Activated T-helper 1 cell treated with Interleukin-2 at 50 U/mL for 16 hours (primary cell): Measurements from ENCODE around the gene BTBD6.

ENCODE experiments used
- DNase-seq: peaks from one replicate; pipeline ENCODE4 v3.0.0-alpha.2; 2020; ENCODE audit warnings: low read depth

Gene BTBD6

DNA sequence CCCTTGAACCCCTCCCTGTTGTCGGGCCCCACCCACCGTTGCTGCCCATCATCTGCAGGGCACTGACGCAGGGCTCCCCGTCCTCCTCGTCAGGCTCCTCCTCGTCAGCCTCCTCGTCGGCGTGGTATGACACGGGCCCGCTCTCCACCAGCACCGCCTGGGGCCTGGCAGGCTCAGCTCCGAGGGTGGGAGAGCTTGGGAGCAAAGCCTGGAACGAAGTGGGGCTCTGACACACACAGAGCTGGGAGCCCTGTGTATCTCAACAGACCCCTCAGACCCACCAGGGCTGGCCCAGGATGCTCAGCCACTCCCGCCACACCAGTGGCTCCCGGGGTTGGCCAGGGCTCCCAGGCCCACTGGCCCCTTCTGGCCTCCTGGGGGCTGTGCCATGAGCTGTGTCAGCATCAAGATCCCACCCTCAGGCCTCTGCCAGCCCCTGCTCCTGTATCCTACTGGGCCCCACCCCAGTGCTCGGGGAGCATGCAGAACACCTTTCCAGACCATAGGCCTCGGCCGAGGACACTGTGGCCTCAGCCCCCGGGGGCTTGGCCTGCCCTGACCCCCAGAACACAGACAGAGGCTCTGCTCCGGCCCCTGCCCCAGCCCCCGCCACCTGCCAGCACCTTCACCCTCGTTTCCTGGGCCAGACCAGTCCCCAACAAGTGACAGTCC is 37.1 kb upstream of the BTBD6 start:
- no peak for DNase-seq

- DNase-seq = no peak
Observed at GRCh38 chr14:105211758-105212089, 36.6 kb upstream of the BTBD6 start.

GRCh38 chr14:105212541-105213300 is 35.6 kb upstream of the BTBD6 start:
- no peak for DNase-seq

DNA sequence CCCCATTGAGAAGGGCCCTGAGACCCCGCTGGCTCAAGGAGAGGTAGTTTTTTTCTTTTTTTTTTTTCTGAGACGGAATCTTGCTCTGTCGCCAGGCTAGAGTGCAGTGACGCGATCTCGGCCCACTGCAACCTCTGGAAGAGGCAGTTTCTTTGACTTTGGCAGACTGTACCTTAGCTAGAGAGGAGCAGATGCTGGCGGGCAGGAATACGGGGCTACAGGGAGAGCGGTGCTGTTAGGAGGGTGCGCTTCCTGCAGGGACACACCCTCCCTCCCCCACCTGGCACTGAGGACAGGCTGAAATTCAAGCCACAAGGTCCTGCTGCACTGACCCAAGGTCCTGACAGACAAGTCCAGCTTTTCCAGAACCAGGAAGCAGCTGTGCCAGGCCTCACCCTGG is 35.0 kb upstream of the BTBD6 start:
- DNase-seq = no peak

- no peak for DNase-seq
Observed at GRCh38 chr14:105214324-105214915, 33.9 kb upstream of the BTBD6 start.

DNA sequence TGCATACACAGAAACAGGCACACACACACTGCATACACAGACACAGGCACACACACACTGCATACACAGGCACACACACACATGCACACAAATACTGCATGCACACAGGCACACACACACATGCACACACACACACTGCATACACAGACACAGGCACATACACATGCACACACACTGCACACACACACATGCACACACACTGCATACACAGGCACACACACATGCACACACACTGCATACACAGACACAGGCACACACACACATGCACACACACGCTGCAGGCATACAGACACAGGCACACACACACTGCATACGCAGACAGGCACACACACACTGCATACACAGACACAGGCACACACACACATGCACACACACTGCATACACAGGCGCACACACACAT is 32.7 kb upstream of the BTBD6 start:
- no peak for DNase-seq

- no peak for DNase-seq
Observed at GRCh38 chr14:105216490-105217247, 31.7 kb upstream of the BTBD6 start.

DNA sequence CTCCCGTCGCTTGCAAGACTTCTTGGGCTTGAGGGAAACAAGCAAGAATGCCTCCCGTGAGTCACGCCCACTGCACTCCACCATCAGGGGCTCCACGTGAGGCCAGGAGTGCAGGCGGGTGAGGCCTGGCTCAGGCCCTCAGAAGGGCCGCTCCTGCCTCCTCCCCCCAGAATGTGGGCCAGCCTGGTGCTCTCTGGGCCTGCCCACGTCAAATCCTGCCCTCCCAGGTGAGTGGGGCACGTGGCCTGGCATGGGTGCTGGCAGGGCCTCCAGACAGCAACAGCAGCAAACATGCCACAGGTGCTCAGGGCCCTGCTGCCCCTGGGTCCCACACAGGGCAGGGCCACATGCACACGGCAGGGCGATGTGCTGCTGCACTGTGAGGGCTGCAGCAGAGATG is 30.6 kb upstream of the BTBD6 start:
- DNase-seq = no peak

- DNase-seq = no peak
Observed at GRCh38 chr14:105218611-105219010, 29.7 kb upstream of the BTBD6 start.

DNA sequence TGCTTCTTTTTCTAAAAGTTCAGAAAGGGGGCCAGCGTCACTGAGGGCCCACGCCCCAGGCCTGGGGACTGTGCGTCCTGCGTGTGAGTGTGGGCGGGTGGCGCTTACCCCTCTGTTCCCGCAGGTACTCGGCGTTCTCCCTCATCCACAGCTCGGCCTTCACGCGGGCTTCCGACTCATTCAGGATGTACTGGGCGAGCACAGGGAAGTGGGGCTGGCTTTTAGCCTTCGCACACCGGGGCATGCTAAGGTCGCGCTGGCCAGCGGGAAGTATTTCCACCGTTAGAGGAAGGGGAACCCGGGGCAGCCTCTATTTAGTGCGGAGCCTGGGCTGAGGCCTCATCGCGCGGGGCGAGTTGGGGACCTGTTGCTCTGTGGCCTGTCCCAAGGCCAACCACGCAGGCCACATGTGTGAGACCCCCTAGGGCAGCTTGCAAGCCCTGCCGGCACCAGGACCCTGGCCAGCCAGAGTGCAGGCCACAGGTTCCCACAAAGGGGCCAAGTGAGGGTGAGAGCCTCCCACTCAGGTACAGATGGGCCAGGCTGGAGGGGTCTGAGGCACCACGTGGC is 29.2 kb upstream of the BTBD6 start:
- no peak for DNase-seq

DNA sequence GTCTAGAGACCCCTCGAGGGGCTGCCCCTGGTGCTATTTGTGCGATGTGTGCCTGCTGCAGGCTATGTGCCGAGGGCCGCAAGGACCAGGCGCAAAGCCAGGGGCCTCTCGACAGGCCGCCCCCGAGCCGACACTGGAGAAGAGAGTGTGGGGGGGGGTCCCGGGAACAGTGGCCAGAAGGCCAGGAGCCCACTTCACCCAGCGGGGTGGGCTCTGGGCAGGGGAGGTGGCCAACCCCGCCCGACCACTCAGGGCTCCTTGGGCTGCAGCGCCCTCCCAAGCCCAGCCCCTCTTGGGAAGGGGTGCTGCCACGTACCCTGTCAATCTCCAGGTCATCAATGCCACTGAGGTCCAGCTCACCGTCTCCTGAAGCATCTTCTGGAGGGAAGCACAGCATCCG is 28.6 kb upstream of the BTBD6 start:
- no peak for DNase-seq

DNA sequence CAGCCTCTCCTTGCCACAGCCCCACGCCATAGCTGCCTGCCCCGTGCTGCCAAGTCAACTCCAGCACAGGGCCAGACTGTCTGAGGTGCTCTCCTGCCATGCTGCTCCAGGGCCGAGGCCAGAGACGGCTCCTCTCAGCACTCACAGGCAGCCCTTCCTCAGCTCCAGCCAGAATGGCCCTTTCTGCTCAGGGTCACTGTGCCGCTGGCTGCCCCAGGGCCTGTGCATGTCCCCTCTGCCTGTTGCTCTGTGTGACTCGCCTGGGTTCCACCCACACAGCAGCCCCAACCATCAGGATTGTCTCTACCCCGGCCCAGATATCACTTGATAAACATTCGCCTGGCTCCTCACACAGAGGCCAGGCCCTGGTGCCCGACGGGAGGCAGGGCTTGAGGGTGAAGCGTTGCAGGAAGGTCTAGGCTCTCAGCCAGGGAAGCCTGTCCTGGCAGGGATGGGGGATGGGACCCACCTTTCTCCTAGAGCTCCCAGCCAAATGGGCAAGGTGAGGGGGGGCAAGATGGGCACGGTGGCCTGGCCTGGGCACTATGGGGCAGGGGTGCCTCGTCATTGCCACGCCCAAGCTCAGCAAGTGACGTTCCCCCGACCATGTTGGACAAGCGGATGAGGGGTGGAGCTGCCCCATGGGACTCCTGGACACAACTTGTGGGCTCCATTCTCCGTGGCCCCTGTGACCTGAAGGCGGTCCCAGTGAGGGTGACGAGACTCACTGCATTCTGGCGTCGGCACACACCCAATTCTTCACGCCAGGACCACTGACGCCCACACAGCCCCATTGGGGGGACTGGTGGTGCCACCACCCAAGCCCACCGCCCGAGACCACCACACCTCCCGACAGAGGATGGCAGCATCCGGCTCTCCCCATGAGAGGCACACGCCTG is 27.4 kb upstream of the BTBD6 start:
- no peak for DNase-seq

- no peak for DNase-seq
Observed at GRCh38 chr14:105221598-105222178, 26.6 kb upstream of the BTBD6 start.

- no peak for DNase-seq
Observed at GRCh38 chr14:105223260-105223659, 25.1 kb upstream of the BTBD6 start.

- no peak for DNase-seq
Observed at GRCh38 chr14:105223770-105224544, 24.4 kb upstream of the BTBD6 start.

- DNase-seq = no peak
Observed at GRCh38 chr14:105224845-105225570, 23.3 kb upstream of the BTBD6 start.

- no peak for DNase-seq
Observed at GRCh38 chr14:105226198-105226597, 22.1 kb upstream of the BTBD6 start.

DNA sequence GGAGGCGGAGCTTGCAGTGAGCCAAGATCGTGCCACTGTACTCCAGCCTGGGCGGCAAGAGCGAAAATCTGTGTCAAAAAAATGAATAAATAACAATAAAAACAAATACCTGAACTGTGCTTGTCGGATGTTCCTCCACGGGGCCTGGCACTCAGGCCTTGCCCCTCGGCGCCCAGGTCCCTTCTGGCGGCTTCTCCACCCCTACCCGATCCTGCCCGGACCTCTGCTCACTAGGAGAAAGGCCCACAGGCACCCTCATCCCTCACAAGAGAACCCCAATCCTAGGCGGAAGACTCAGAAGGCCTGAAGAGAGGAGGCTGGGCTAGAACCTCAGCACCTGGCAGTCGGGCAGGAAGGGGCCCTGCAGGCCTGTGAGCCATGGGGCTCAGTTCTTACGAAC is 21.0 kb upstream of the BTBD6 start:
- no peak for DNase-seq

GRCh38 chr14:105228562-105228961 is 19.8 kb upstream of the BTBD6 start:
- DNase-seq = no peak
